Activated naive CD8-positive, alpha-beta T cell treated with anti-CD3 and anti-CD28 coated beads, Interleukin-2, amount 10 ng/mL, durations not matched to agents 7 days and 5 days (primary cell): Measurements from ENCODE around the gene IGIP. TPM values are rescaled to one million over a fixed set of nuclear protein-coding genes. Genes with fewer than 3 reads are reported as not detected.

Experiments used
- ATAC-seq: fragments of 150-1000 bp; cut with Tn5 transposase; one replicate; pipeline ENCODE4 v1.10.0; 2021; ENCODE audit warnings: low read depth, moderate library complexity
- POLR2A ChIA-PET: fragments of 350-600 bp; sonication (Branson Sonifier 250); formaldehyde crosslinking; loops from one replicate; lab custom pipeline; 2021; ENCODE audit warnings: antibody characterized with exemption; lab: Charles Lee
- DNase-seq: peaks from one replicate; pipeline ENCODE4 v3.0.0; 2021
- H3K27ac Mint-ChIP-seq: one replicate; pipeline ENCODE4 v1.8.0; 2022; ENCODE audit warnings: mild to moderate bottlenecking, mixed read lengths
- H3K27me3 Mint-ChIP-seq: one replicate; pipeline ENCODE4 v1.8.0; 2022; ENCODE audit warnings: mild to moderate bottlenecking, moderate library complexity, mixed read lengths
- H3K36me3 Mint-ChIP-seq: one replicate; pipeline ENCODE4 v1.8.0; 2021; ENCODE audit warnings: mild to moderate bottlenecking, mixed read lengths
- H3K4me1 Mint-ChIP-seq: one replicate; pipeline ENCODE4 v1.8.0; 2021; ENCODE audit warnings: mixed read lengths
- H3K4me3 Mint-ChIP-seq: one replicate; pipeline ENCODE4 v1.8.0; 2022; ENCODE audit warnings: mild to moderate bottlenecking, moderate library complexity, mixed read lengths
- H3K9me3 Mint-ChIP-seq: one replicate; pipeline ENCODE4 v1.8.0; 2021; ENCODE audit warnings: mixed read lengths
- total RNA-seq, 2 experiments: library from RNA; stranded (reverse); gene quantifications; one replicate each; pipeline ENCODE4 v1.2.3, GENCODE V29; 2021

The IGIP gene
- total RNA-seq, 2 experiments from 2014 or later, result 6.9 to 7.3 TPM

- DNase-seq (no peak), ATAC-seq (no peak)
- H3K36me3 Mint-ChIP-seq, result no peaks in the 10 kb centered on the region
- peaks cover 2% of the 10 kb centered on the region for H3K27me3 Mint-ChIP-seq
- no peak overlapping the region for H3K27ac Mint-ChIP-seq
- no peak overlapping the region for H3K4me3 Mint-ChIP-seq
- H3K4me1 Mint-ChIP-seq, result peaks cover 5% of the 10 kb centered on the region
- H3K9me3 Mint-ChIP-seq, result no peaks in the 10 kb centered on the region
- POLR2A ChIA-PET, result no interaction called here
These were observed 40.2 kb downstream of the IGIP start for GRCh38 chr5:140165923-140166270.

- DNase-seq, result no peak
- Mint-ChIP-seq H3K27me3 (peaks cover 2% of the 10 kb centered on the region), H3K27ac (no peak overlapping the region), H3K4me1 (peaks cover 5% of the 10 kb centered on the region), H3K9me3 (no peaks in the 10 kb centered on the region), H3K4me3 (no peak overlapping the region), H3K36me3 (no peaks in the 10 kb centered on the region)
- POLR2A ChIA-PET, result no interaction called here
- ATAC-seq, result no peak
These were observed 41.2 kb downstream of the IGIP start for GRCh38 chr5:140166911-140167310.

GRCh38 chr5:140168371-140168770, 42.6 kb downstream of the IGIP start:
- Mint-ChIP-seq H3K4me1 (peaks cover 5% of the 10 kb centered on the region), H3K4me3 (no peak overlapping the region), H3K27ac (no peak overlapping the region), H3K27me3 (peaks cover 3% of the 10 kb centered on the region), H3K36me3 (no peaks in the 10 kb centered on the region), H3K9me3 (no peaks in the 10 kb centered on the region)
- DNase-seq (no peak), ATAC-seq (no peak)
- POLR2A ChIA-PET, result interaction anchor here (0.6 kb wide), 1 partner anchor 190 kb away, joined by 4 read pairs; no protein-coding TSS in a partner anchor

- ATAC-seq (no peak), DNase-seq (no peak)
- H3K4me1 Mint-ChIP-seq, result peaks cover 5% of the 10 kb centered on the region
- H3K27ac Mint-ChIP-seq, result no peak overlapping the region
- POLR2A ChIA-PET, result interaction anchor here (1.2 kb wide), 1 partner anchor 55 kb away, joined by 3 read pairs; no protein-coding TSS in a partner anchor
- H3K27me3 Mint-ChIP-seq, result peaks cover 4% of the 10 kb centered on the region
- H3K9me3 Mint-ChIP-seq, result no peaks in the 10 kb centered on the region
- no peaks in the 10 kb centered on the region for H3K36me3 Mint-ChIP-seq
- H3K4me3 Mint-ChIP-seq, result no peak overlapping the region
These were observed 43.7 kb downstream of the IGIP start for GRCh38 chr5:140169410-140169809.

GRCh38 chr5:140172483-140172882, 46.7 kb downstream of the IGIP start:
- POLR2A ChIA-PET, result no interaction called here
- H3K4me1 Mint-ChIP-seq, result peaks cover 13% of the 10 kb centered on the region
- no peak overlapping the region for H3K27ac Mint-ChIP-seq
- H3K36me3 Mint-ChIP-seq, result no peaks in the 10 kb centered on the region
- DNase-seq, result no peak
- no peak for ATAC-seq
- H3K27me3 Mint-ChIP-seq, result peaks cover 10% of the 10 kb centered on the region
- no peak overlapping the region for H3K4me3 Mint-ChIP-seq
- no peaks in the 10 kb centered on the region for H3K9me3 Mint-ChIP-seq

GRCh38 chr5:140174014-140174413, 48.3 kb downstream of the IGIP start:
- Mint-ChIP-seq H3K27me3 (peaks cover 10% of the 10 kb centered on the region), H3K36me3 (no peaks in the 10 kb centered on the region), H3K4me1 (peaks cover 7% of the 10 kb centered on the region), H3K4me3 (peak overlapping the region; percentile 93), H3K9me3 (no peaks in the 10 kb centered on the region), H3K27ac (no peak overlapping the region)
- DNase-seq (no peak), ATAC-seq (no peak)
- POLR2A ChIA-PET, result no interaction called here

GRCh38 chr5:140174465-140175366, 49.0 kb downstream of the IGIP start, which contains the start of gene CYSTM1:
TSS of gene CYSTM1 (plus strand) at chr5:140175188. CDS start at chr5:140194466, 19,278 bp downstream.
- POLR2A ChIA-PET, result interaction anchor here (0.5 kb wide), 1 partner anchor 546 kb away, joined by 3 read pairs; no protein-coding TSS in a partner anchor
- Mint-ChIP-seq H3K9me3 (no peaks in the 10 kb centered on the region), H3K4me1 (peaks cover 7% of the 10 kb centered on the region), H3K27ac (peak within 1 kb of the TSS; percentile 87), H3K36me3 (no peaks in the 10 kb centered on the region), H3K27me3 (peaks cover 10% of the 10 kb centered on the region), H3K4me3 (peak within 1 kb of the TSS; percentile 93)
- ATAC-seq (peak; percentile 90), DNase-seq (peak; percentile 99)

- DNase-seq, result peak; percentile 76
- Mint-ChIP-seq H3K27me3 (peaks cover 10% of the 10 kb centered on the region), H3K36me3 (no peaks in the 10 kb centered on the region), H3K4me1 (peaks cover 7% of the 10 kb centered on the region), H3K27ac (peak overlapping the region; percentile 68), H3K9me3 (no peaks in the 10 kb centered on the region), H3K4me3 (peak overlapping the region; percentile 93)
- POLR2A ChIA-PET, result interaction anchor here (0.5 to 0.6 kb wide), 2 partner anchors 546 to 921 kb away, joined by 3 to 7 read pairs; no protein-coding TSS in a partner anchor
- peak; percentile 55 for ATAC-seq
These were observed 49.8 kb downstream of the IGIP start for GRCh38 chr5:140175367-140176030.

- Mint-ChIP-seq H3K36me3 (no peaks in the 10 kb centered on the region), H3K27ac (peak overlapping the region; percentile 68), H3K27me3 (peaks cover 10% of the 10 kb centered on the region), H3K4me1 (peaks cover 10% of the 10 kb centered on the region), H3K9me3 (no peaks in the 10 kb centered on the region), H3K4me3 (peak overlapping the region; percentile 88)
- POLR2A ChIA-PET, result interaction anchor here (0.6 kb wide), 1 partner anchor 921 kb away, joined by 7 read pairs; no protein-coding TSS in a partner anchor
- no peak for DNase-seq
- no peak for ATAC-seq
These were observed 50.3 kb downstream of the IGIP start for GRCh38 chr5:140176031-140176387.

- H3K27ac Mint-ChIP-seq, result no peak overlapping the region
- no peaks in the 10 kb centered on the region for H3K9me3 Mint-ChIP-seq
- H3K36me3 Mint-ChIP-seq, result no peaks in the 10 kb centered on the region
- ATAC-seq (no peak), DNase-seq (no peak)
- POLR2A ChIA-PET, result no interaction called here
- peaks cover 10% of the 10 kb centered on the region for H3K27me3 Mint-ChIP-seq
- H3K4me1 Mint-ChIP-seq, result peaks cover 15% of the 10 kb centered on the region
- no peak overlapping the region for H3K4me3 Mint-ChIP-seq
These were observed 52.3 kb downstream of the IGIP start for GRCh38 chr5:140178086-140178410.

GRCh38 chr5:140178482-140179116, 52.9 kb downstream of the IGIP start:
- no peak for ATAC-seq
- no peaks in the 10 kb centered on the region for H3K9me3 Mint-ChIP-seq
- no peak for DNase-seq
- H3K4me1 Mint-ChIP-seq, result peaks cover 15% of the 10 kb centered on the region
- H3K4me3 Mint-ChIP-seq, result no peak overlapping the region
- H3K27ac Mint-ChIP-seq, result no peak overlapping the region
- no peaks in the 10 kb centered on the region for H3K36me3 Mint-ChIP-seq
- H3K27me3 Mint-ChIP-seq, result peaks cover 7% of the 10 kb centered on the region
- POLR2A ChIA-PET, result no interaction called here
